Stimulated activated CD4-positive, alpha-beta T cell treated with anti-CD3 and anti-CD28 coated beads, Interleukin-1b, Interleukin-23, amount 100 ng/mL, for 48 hours (primary cell): ENCODE results near the gene S100PBP.
A peak's percentile ranks its signal among the peaks of the same experiment; 100 is the strongest.

Experiments used
- DNase-seq: peaks from one replicate; pipeline ENCODE4 v3.0.0-alpha.2; 2020

Gene S100PBP

GRCh38 chr1:32817159-32817814 lies at the start of gene S100PBP, which contains the start of gene YARS1:
Gene S100PBP (plus strand): TSS chr1:32817653. CDS start chr1:32826100, 8,447 bp downstream.
Gene YARS1 (minus strand): TSS chr1:32817358. CDS start chr1:32817244, 114 bp downstream.
- peak; percentile 100 for DNase-seq

GRCh38 chr1:32768110-32768850 lies 49.2 kb upstream of the S100PBP start:
- DNase-seq, result no peak

GRCh38 chr1:32769524-32770220 lies 47.8 kb upstream of the S100PBP start:
- DNase-seq, result no peak

GRCh38 chr1:32770221-32770731 lies 47.2 kb upstream of the S100PBP start:
- DNase-seq, result no peak

GRCh38 chr1:32770741-32771548 lies 46.5 kb upstream of the S100PBP start:
- DNase-seq, result no peak

- no peak for DNase-seq
These were observed 45.7 kb upstream of the S100PBP start for GRCh38 chr1:32771561-32772280.

GRCh38 chr1:32772281-32773017 lies 45.0 kb upstream of the S100PBP start:
- DNase-seq, result no peak

GRCh38 chr1:32773018-32773763 lies 44.3 kb upstream of the S100PBP start:
- peak; percentile 74 for DNase-seq

- no peak for DNase-seq
These were observed 43.5 kb upstream of the S100PBP start for GRCh38 chr1:32773764-32774463.

- no peak for DNase-seq
These were observed 43.0 kb upstream of the S100PBP start for GRCh38 chr1:32774464-32774808.

GRCh38 chr1:32774950-32775634 lies 42.4 kb upstream of the S100PBP start:
- DNase-seq, result no peak

GRCh38 chr1:32775640-32776337 lies 41.7 kb upstream of the S100PBP start:
- DNase-seq, result no peak

- DNase-seq, result no peak
These were observed 38.2 kb upstream of the S100PBP start for GRCh38 chr1:32779242-32779641.

GRCh38 chr1:32780005-32780404 lies 37.4 kb upstream of the S100PBP start:
- no peak for DNase-seq

- no peak for DNase-seq
These were observed 36.7 kb upstream of the S100PBP start for GRCh38 chr1:32780628-32781234.

- no peak for DNase-seq
These were observed 35.4 kb upstream of the S100PBP start for GRCh38 chr1:32782086-32782485.

- no peak for DNase-seq
These were observed 33.6 kb upstream of the S100PBP start for GRCh38 chr1:32783851-32784250.

- DNase-seq, result no peak
These were observed 32.6 kb upstream of the S100PBP start for GRCh38 chr1:32784817-32785216.
